Endothelial cell (in vitro differentiated cells): Measurements from ENCODE around the gene RUSF1. TPM values are rescaled to one million over a fixed set of nuclear protein-coding genes. Genes with fewer than 3 reads are reported as not detected.
"Not testable (repeated sequence)": the region's sequence is repeated elsewhere in the genome, so short reads cannot be mapped to it uniquely, and the experiment has no call there.

Source experiments
- DNase-seq: peaks from one replicate; pipeline ENCODE4 v3.0.0; 2021; ENCODE audit warnings: low spot score
- H3K27ac Mint-ChIP-seq: one replicate; pipeline ENCODE4 v1.8.0; 2021; ENCODE audit warnings: mixed read lengths, inconsistent platforms; ENCODE audit not compliant: unreplicated experiment
- H3K27me3 Mint-ChIP-seq: one replicate; pipeline ENCODE4 v1.8.0; 2021; ENCODE audit warnings: mild to moderate bottlenecking, moderate library complexity, mixed read lengths, inconsistent platforms; ENCODE audit not compliant: unreplicated experiment
- H3K36me3 Mint-ChIP-seq: one replicate; pipeline ENCODE4 v1.8.0; 2021; ENCODE audit warnings: mild to moderate bottlenecking, low read depth, mixed read lengths, inconsistent platforms; ENCODE audit not compliant: unreplicated experiment
- H3K4me1 Mint-ChIP-seq: one replicate; pipeline ENCODE4 v1.8.0; 2021; ENCODE audit warnings: mild to moderate bottlenecking, mixed read lengths, inconsistent platforms; ENCODE audit not compliant: unreplicated experiment
- H3K4me3 Mint-ChIP-seq: one replicate; pipeline ENCODE4 v1.8.0; 2021; ENCODE audit warnings: mild to moderate bottlenecking, mixed read lengths, inconsistent platforms; ENCODE audit not compliant: unreplicated experiment
- H3K9me3 Mint-ChIP-seq: one replicate; pipeline ENCODE4 v1.8.0; 2021; ENCODE audit warnings: mixed read lengths, inconsistent platforms; ENCODE audit not compliant: unreplicated experiment
- long read RNA-seq: library from polyadenylated mRNA; unstranded; transcript quantifications from one replicate; pipeline ENCODE4 v2.0.0, GENCODE V29; 2020; ENCODE audit not compliant: unreplicated experiment
- total RNA-seq: library from RNA; stranded (reverse); fragmentation: NEBNext Ultra II Directional; extraction: Animal tissue kit (Norgen Biotek cat#: 25700); gene quantifications from one replicate; pipeline ENCODE4 v1.2.1, GENCODE V29; 2021; ENCODE audit not compliant: unreplicated experiment
- TF ChIP-seq, protein P1 (sequence below): fragments of 200-600 bp; sonication (generic); IDR thresholded peaks from one replicate; pipeline ENCODE4 v1.5.0; 2021; ENCODE audit warnings: antibody characterized with exemption; ENCODE audit not compliant: unreplicated experiment

The RUSF1 gene
- total RNA-seq = 54.2 TPM
- long read RNA-seq, transcript C16orf58-201 (13 exons, 2,793 nt) = major isoform, 9 of 20 reads
- long read RNA-seq, partial matches to known transcripts = 2 of 20 reads
- long read RNA-seq, other reads (novel, unspliced or antisense) = 9 of 20 reads

DNA sequence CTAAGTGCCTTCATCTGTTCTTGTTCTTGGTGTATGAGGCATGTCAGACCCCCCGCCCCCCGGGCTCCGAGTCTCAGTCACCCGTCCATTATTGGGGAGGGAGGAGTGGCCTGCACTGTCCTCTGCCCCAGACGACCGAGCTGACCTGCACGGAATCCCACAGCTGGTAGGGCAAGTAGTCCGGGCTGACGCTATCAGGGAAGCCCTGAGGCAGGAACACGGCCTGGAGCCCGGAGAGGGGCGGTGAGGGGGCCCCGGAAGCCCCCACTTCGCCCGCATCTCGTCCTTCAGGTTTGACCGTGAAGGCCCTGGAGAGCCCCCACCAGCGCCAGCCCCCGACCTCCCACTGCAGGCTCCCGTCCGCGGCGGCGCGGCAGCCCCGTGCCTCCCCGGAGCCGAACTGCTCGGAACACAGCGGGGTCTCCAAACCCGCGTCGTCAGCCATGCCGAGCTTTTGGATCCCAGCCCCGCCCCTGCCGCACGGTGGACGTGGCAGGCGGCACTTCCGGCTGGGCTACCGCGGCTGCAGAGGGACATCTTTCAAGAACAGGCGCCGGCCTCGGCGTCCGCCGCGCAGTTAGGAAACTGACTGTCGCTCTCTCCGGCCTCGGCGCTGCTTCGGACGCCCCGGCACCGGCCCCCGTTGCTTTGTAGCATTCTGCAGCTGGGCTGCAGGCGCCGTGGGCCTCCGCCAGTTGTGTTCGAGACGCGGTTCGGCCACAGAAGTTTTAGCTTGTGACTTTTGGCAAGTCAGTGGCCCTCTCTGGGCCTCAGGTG, at the start of gene RUSF1:
TSS of gene RUSF1 (minus strand) at position 463 of the 777 bp plus-strand sequence. CDS start at position 445, 18 bp downstream.
- Mint-ChIP-seq H3K36me3 (no peaks in the 10 kb centered on the region), H3K4me1 (peaks cover 37% of the 10 kb centered on the region), H3K9me3 (no peaks in the 10 kb centered on the region), H3K27ac (peak within 1 kb of the TSS; percentile 97), H3K4me3 (peak within 1 kb of the TSS; percentile 93), H3K27me3 (peaks cover 7% of the 10 kb centered on the region)
- TF ChIP-seq, protein P1, sequence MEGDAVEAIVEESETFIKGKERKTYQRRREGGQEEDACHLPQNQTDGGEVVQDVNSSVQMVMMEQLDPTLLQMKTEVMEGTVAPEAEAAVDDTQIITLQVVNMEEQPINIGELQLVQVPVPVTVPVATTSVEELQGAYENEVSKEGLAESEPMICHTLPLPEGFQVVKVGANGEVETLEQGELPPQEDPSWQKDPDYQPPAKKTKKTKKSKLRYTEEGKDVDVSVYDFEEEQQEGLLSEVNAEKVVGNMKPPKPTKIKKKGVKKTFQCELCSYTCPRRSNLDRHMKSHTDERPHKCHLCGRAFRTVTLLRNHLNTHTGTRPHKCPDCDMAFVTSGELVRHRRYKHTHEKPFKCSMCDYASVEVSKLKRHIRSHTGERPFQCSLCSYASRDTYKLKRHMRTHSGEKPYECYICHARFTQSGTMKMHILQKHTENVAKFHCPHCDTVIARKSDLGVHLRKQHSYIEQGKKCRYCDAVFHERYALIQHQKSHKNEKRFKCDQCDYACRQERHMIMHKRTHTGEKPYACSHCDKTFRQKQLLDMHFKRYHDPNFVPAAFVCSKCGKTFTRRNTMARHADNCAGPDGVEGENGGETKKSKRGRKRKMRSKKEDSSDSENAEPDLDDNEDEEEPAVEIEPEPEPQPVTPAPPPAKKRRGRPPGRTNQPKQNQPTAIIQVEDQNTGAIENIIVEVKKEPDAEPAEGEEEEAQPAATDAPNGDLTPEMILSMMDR = no peak
- DNase-seq = peak; percentile 83

- Mint-ChIP-seq H3K27ac (no peak overlapping the region), H3K9me3 (peaks cover 18% of the 10 kb centered on the region), H3K36me3 (peaks cover 8% of the 10 kb centered on the region), H3K27me3 (peaks cover 4% of the 10 kb centered on the region), H3K4me3 (no peak overlapping the region), H3K4me1 (no peaks in the 10 kb centered on the region)
- DNase-seq = no peak
- TF ChIP-seq, protein P1 = no peak
Observed at GRCh38 chr16:31542763-31543162, 34.6 kb upstream of the RUSF1 start.

GRCh38 chr16:31539762-31540161, 31.6 kb upstream of the RUSF1 start:
- not testable (repeated sequence) for H3K4me1 Mint-ChIP-seq, H3K27ac Mint-ChIP-seq, H3K27me3 Mint-ChIP-seq, DNase-seq, H3K36me3 Mint-ChIP-seq, H3K4me3 Mint-ChIP-seq
- H3K9me3 Mint-ChIP-seq = peaks cover 14% of the 10 kb centered on the region

GRCh38 chr16:31538243-31538598, 30.0 kb upstream of the RUSF1 start:
- DNase-seq, H3K4me1 Mint-ChIP-seq, H3K4me3 Mint-ChIP-seq, H3K27me3 Mint-ChIP-seq, H3K36me3 Mint-ChIP-seq, H3K27ac Mint-ChIP-seq: not testable (repeated sequence)
- H3K9me3 Mint-ChIP-seq = peaks cover 12% of the 10 kb centered on the region

- peak overlapping the region; percentile 59 for H3K4me3 Mint-ChIP-seq
- no peak overlapping the region for H3K27ac Mint-ChIP-seq
- peaks cover 4% of the 10 kb centered on the region for H3K27me3 Mint-ChIP-seq
- TF ChIP-seq, protein P1 = no peak
- peaks cover 8% of the 10 kb centered on the region for H3K36me3 Mint-ChIP-seq
- no peak for DNase-seq
- H3K9me3 Mint-ChIP-seq = peaks cover 12% of the 10 kb centered on the region
- peaks cover 5% of the 10 kb centered on the region for H3K4me1 Mint-ChIP-seq
Observed at GRCh38 chr16:31537362-31538242, 29.4 kb upstream of the RUSF1 start.
